ENCODE data around the gene CWF19L1.

GRCh38 chr10:100239851-100240250, 27.6 kb downstream of the CWF19L1 start:
- no peak for TF ChIP-seq CTCF (IDR thresholded peaks at IDR 0.05)
- no peak for TF ChIP-seq POLR2A (IDR thresholded peaks at IDR 0.05)
- no peak for TF ChIP-seq POLR2AphosphoS5 (IDR thresholded peaks at IDR 0.05)
- no peak for TF ChIP-seq EP300 (IDR thresholded peaks at IDR 0.05)
